HFF-Myc (cell line): ENCODE measurements around the gene GSTCD.
"Not testable (repeated sequence)": the region's sequence is repeated elsewhere in the genome, so short reads cannot be mapped to it uniquely, and the experiment has no call there.

ENCODE experiments used
- DNase-seq: peaks from one replicate; pipeline ENCODE4 v3.0.0-alpha.2; 2011; ENCODE audit warnings: low read depth; ENCODE audit errors: extremely low read depth
- H3K4me3 ChIP-seq: replicated peaks from 2 replicates; pipeline ENCODE4 v1.5.1; 2011; ENCODE audit warnings: low read depth, mild to moderate bottlenecking, control low read depth, low read length
- CTCF ChIP-seq: IDR thresholded peaks from 2 replicates; pipeline ENCODE4 v1.5.1; 2012; ENCODE audit warnings: mild to moderate bottlenecking, low read depth, low read length, control low read depth; ENCODE audit errors: missing control alignments

The GSTCD gene

GRCh38 chr4:105836537-105836936 lies 128.0 kb downstream of the GSTCD start:
- no peak for TF ChIP-seq CTCF
- no peak overlapping the region for H3K4me3 ChIP-seq
- DNase-seq = no peak

GRCh38 chr4:105837037-105837436 lies 128.5 kb downstream of the GSTCD start:
- no peak overlapping the region for H3K4me3 ChIP-seq
- no peak for DNase-seq
- TF ChIP-seq CTCF = no peak

- no peak overlapping the region for H3K4me3 ChIP-seq
- DNase-seq = no peak
- TF ChIP-seq CTCF = no peak
These were observed 129.5 kb downstream of the GSTCD start for GRCh38 chr4:105838082-105838481.

- no peak for DNase-seq
- no peak overlapping the region for H3K4me3 ChIP-seq
- TF ChIP-seq CTCF = no peak
These were observed 132.0 kb downstream of the GSTCD start for GRCh38 chr4:105840426-105841174.

- TF ChIP-seq CTCF = no peak
- DNase-seq = no peak
- H3K4me3 ChIP-seq = no peak overlapping the region
These were observed 135.4 kb downstream of the GSTCD start for GRCh38 chr4:105843941-105844340.

- DNase-seq = no peak
- no peak for TF ChIP-seq CTCF
- H3K4me3 ChIP-seq = no peak overlapping the region
These were observed 137.0 kb downstream of the GSTCD start for GRCh38 chr4:105845559-105845958.

GRCh38 chr4:105848359-105848758 lies 139.8 kb downstream of the GSTCD start:
- H3K4me3 ChIP-seq = not testable (repeated sequence)

More at GRCh38 chr4:105848359-105848758, 139.8 kb downstream of the GSTCD start:
- DNase-seq = not testable (repeated sequence)
